ENCODE measurements around the gene GBE1. TPM values are rescaled to one million over a fixed set of nuclear protein-coding genes. Genes with fewer than 3 reads are reported as not detected.

The GBE1 gene
- total RNA-seq, 1 experiment from 2014 or later, result 12.7 TPM

DNA sequence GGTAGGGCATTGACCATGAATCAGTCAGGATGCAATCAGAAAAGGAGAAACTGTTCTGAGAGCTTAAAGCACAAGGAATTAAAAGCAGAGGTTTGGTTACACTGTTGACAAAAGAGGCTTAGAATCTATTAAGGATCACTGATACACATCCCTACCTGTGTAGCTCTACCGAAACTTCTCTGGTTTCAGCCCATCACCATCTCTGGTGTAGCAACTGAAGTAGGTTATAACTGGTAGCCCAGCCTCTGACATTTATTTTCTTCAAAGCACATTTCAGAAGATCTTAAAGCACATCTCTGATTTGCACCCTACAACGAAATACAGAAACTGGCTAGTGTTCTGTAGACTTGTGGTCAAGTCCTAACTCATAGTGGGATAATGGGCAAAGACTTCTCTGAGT, 283.7 kb downstream of the GBE1 start:
- CTCF ChIA-PET, result no interaction called here
- no peaks in the 10 kb centered on the region for H3K27me3 Mint-ChIP-seq (ENCODE audit: unreplicated experiment)
- H3K27ac Mint-ChIP-seq (ENCODE audit: unreplicated experiment), result no peak overlapping the region
- no peaks in the 10 kb centered on the region for H3K9me3 Mint-ChIP-seq (ENCODE audit: low read depth, unreplicated experiment)
- H3K4me3 Mint-ChIP-seq (ENCODE audit: low read depth, unreplicated experiment), result no peak overlapping the region
- intact Hi-C loops (cut with micrococcal nuclease; ENCODE audit: unreplicated experiment), result no loop called here
- H3K4me1 Mint-ChIP-seq (ENCODE audit: low read depth, unreplicated experiment), result no peaks in the 10 kb centered on the region
- no peaks in the 10 kb centered on the region for H3K36me3 Mint-ChIP-seq (ENCODE audit: insufficient read depth, unreplicated experiment)
- BruUV-seq (replicated peaks), result no TSS peak
- TF ChIP-seq, protein P1, sequence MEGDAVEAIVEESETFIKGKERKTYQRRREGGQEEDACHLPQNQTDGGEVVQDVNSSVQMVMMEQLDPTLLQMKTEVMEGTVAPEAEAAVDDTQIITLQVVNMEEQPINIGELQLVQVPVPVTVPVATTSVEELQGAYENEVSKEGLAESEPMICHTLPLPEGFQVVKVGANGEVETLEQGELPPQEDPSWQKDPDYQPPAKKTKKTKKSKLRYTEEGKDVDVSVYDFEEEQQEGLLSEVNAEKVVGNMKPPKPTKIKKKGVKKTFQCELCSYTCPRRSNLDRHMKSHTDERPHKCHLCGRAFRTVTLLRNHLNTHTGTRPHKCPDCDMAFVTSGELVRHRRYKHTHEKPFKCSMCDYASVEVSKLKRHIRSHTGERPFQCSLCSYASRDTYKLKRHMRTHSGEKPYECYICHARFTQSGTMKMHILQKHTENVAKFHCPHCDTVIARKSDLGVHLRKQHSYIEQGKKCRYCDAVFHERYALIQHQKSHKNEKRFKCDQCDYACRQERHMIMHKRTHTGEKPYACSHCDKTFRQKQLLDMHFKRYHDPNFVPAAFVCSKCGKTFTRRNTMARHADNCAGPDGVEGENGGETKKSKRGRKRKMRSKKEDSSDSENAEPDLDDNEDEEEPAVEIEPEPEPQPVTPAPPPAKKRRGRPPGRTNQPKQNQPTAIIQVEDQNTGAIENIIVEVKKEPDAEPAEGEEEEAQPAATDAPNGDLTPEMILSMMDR (IDR thresholded peaks at IDR 0.05; ENCODE audit: unreplicated experiment), result no peak
- no peak for DNase-seq

DNA sequence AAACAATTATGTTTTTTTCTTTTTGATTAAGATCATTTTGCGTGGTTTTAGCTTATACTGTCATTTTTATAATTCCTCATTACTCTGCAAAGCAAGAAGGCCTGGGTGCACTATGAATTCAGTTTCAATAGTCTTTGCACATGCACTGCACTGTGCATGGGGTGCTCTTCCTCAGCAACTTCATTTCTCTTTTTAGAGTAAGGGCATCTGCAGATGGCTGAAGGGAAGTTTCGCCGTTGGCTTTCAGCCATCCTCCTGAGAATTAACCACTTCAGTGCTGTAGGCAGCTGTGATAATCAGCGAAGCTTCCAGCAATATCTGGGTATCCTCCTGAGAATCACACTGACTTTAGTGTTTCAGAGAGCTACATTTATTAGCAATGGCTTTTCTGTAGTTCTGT, 284.8 kb downstream of the GBE1 start:
- no TSS peak for BruUV-seq (replicated peaks)

DNA sequence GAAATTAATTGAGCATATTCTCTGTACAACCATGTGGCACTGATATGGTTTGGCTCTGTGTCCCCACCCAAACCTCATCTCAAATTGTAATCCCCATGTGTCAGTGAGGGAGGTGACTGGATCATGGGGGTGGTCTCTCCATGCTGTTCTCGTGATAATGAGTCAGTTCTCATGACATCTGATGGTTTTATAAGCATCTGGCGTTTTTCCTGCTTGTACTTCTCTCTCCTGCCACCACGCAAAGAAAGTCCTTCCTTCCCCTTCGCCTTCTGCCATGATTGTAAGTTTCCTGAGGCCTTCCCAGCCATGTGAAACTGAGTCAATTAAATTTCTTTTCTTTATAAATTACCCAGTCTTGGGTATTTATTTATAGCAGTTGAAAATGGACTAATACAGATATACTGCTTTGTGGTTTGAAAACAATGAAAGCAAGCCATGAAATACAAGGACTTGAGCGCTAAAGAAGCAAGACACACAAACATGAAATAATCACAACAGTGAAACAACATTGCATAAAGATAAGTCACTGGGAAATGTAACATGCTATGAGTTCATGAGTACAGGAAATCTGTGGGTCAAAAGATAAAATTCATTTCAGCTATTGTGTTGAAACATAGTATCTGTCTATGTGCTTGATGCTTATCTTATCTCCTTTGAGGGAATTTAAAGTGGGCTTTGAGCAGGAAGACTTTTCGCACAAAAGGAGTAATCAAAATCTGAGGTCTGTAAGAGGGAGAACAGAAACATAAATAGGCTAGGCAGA, 288.7 kb downstream of the GBE1 start:
- Mint-ChIP-seq H3K27me3 (ENCODE audit: unreplicated experiment) (no peaks in the 10 kb centered on the region), H3K4me3 (ENCODE audit: low read depth, unreplicated experiment) (no peak overlapping the region), H3K9me3 (ENCODE audit: low read depth, unreplicated experiment) (no peaks in the 10 kb centered on the region), H3K27ac (ENCODE audit: unreplicated experiment) (no peak overlapping the region), H3K36me3 (ENCODE audit: insufficient read depth, unreplicated experiment) (no peaks in the 10 kb centered on the region), H3K4me1 (ENCODE audit: low read depth, unreplicated experiment) (peaks cover 8% of the 10 kb centered on the region)
- no TSS peak for BruUV-seq (replicated peaks)
- TF ChIP-seq, protein P1 (IDR thresholded peaks at IDR 0.05; ENCODE audit: unreplicated experiment), result no peak
- no peak for DNase-seq
- intact Hi-C loops (cut with micrococcal nuclease; ENCODE audit: unreplicated experiment), result no loop called here
- CTCF ChIA-PET, result no interaction called here

More for the DNA sequence above, 284.8 kb downstream of the GBE1 start:
- H3K4me1 Mint-ChIP-seq (ENCODE audit: low read depth, unreplicated experiment), result no peaks in the 10 kb centered on the region
- intact Hi-C loops (cut with micrococcal nuclease; ENCODE audit: unreplicated experiment), result no loop called here
- H3K27ac Mint-ChIP-seq (ENCODE audit: unreplicated experiment), result no peak overlapping the region
- no peak for DNase-seq
- TF ChIP-seq, protein P1 (IDR thresholded peaks at IDR 0.05; ENCODE audit: unreplicated experiment), result no peak
- CTCF ChIA-PET, result no interaction called here
- H3K9me3 Mint-ChIP-seq (ENCODE audit: low read depth, unreplicated experiment), result no peaks in the 10 kb centered on the region
- no peaks in the 10 kb centered on the region for H3K36me3 Mint-ChIP-seq (ENCODE audit: insufficient read depth, unreplicated experiment)
- H3K27me3 Mint-ChIP-seq (ENCODE audit: unreplicated experiment), result no peaks in the 10 kb centered on the region
- H3K4me3 Mint-ChIP-seq (ENCODE audit: low read depth, unreplicated experiment), result no peak overlapping the region

DNA sequence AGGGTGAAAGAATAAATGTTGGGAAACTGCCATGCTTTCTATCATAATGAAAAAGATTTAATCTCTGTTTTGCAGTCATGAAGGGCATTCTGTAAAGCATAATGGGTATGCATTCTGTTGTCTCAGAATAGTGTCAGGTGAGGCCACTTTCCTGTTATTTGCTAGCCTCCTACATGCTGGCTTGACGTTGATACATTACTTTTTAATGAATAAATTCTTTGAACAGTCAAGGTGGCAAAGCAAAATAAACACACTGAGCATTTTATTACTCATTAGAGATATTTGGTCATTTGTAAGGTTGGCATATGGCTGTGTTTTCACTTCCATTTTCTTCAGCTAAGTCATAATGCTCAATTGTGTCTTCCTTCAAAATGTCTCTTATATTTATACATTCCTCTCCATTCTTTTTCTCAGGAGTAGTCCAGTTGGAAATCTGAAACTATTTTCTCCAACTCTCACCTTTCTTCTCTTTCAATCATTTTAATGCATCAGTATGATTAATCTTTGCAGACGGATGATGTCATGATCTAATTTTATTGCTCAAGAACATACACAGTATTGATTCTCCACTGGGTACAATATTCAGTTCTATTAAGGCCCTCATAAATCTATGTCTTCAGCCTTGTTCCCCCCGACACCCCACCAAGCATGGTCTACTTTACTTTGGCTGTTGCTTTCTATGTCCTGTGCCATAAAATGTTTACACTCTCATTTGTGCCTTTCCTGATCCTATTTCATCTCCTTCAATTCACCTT, 290.7 kb downstream of the GBE1 start:
- no TSS peak for BruUV-seq (replicated peaks)

More for the DNA sequence above, 290.7 kb downstream of the GBE1 start:
- intact Hi-C loops (cut with micrococcal nuclease; ENCODE audit: unreplicated experiment), result no loop called here
- Mint-ChIP-seq H3K27ac (ENCODE audit: unreplicated experiment) (no peak overlapping the region), H3K36me3 (ENCODE audit: insufficient read depth, unreplicated experiment) (no peaks in the 10 kb centered on the region), H3K4me1 (ENCODE audit: low read depth, unreplicated experiment) (peaks cover 8% of the 10 kb centered on the region), H3K9me3 (ENCODE audit: low read depth, unreplicated experiment) (no peaks in the 10 kb centered on the region), H3K27me3 (ENCODE audit: unreplicated experiment) (no peaks in the 10 kb centered on the region), H3K4me3 (ENCODE audit: low read depth, unreplicated experiment) (no peak overlapping the region)
- CTCF ChIA-PET, result no interaction called here
- no peak for DNase-seq
- TF ChIP-seq, protein P1 (IDR thresholded peaks at IDR 0.05; ENCODE audit: unreplicated experiment), result no peak
